HEK293 (cell line): ENCODE results near the gene FSCN2.
A peak's percentile ranks its signal among the peaks of the same experiment; 100 is the strongest.

Experiments used
- CTCF ChIA-PET: fragments of 350-600 bp; formaldehyde crosslinking; extraction: SDS; loops from one replicate; lab custom pipeline; 2021; ENCODE audit warnings: antibody characterized with exemption; lab: Yijun Ruan, JAX
- POLR2A ChIA-PET: fragments of 300-600 bp; formaldehyde crosslinking; extraction: SDS; loops from one replicate; lab custom pipeline; 2020; ENCODE audit warnings: antibody characterized with exemption, inconsistent platforms; lab: Yijun Ruan, JAX
- H3K27ac ChIP-seq: fragments of 200-500 bp; sonication (Bioruptor generic); 2 replicates; pipeline ENCODE4 v1.5.1; 2014; ENCODE audit warnings: low read depth, low read length, control low read depth, inconsistent platforms; ENCODE audit errors: extremely low read depth
- H3K36me3 ChIP-seq, 2 experiments: fragments of 200-500 bp in 1 of 2; sonication (Bioruptor generic) in 1 of 2; 1 replicate in 1 of 2; 2 replicates in 1 of 2; pipeline ENCODE4 v1.5.1; 2014 to 2017; ENCODE audit warnings: inconsistent platforms in 2 of 2, low read length in 2 of 2; ENCODE audit not compliant: control insufficient read depth in 2 of 2, insufficient read depth in 1 of 2
- H3K4me1 ChIP-seq: fragments of 200-500 bp; sonication (Bioruptor generic); 2 replicates; pipeline ENCODE4 v1.5.1; 2014; ENCODE audit warnings: mild to moderate bottlenecking, low read length, inconsistent platforms; ENCODE audit not compliant: control insufficient read depth, insufficient read depth
- H3K4me3 ChIP-seq: 2 replicates; pipeline ENCODE4 v1.5.1; 2011; ENCODE audit warnings: low read depth, mild to moderate bottlenecking, control low read depth, low read length, moderate library complexity
- H3K9me3 ChIP-seq: fragments of 200-500 bp; sonication (Bioruptor generic); 2 replicates; pipeline ENCODE4 v1.5.1; 2014; ENCODE audit warnings: low read depth, low read length, inconsistent platforms; ENCODE audit not compliant: control insufficient read depth, insufficient read depth
- ELK4 ChIP-seq: IDR thresholded peaks from 2 replicates; pipeline ENCODE4 v1.6.1; 2011; ENCODE audit warnings: mild to moderate bottlenecking, low read depth, low read length, borderline replicate concordance
- HIC1 ChIP-seq: fragments of 450-650 bp; formaldehyde crosslinking; IDR thresholded peaks from 2 replicates; pipeline ENCODE4 v1.5.1; 2016; ENCODE audit warnings: missing biosample characterization, missing genetic modification characterization
- KLF17 ChIP-seq: fragments of 450-650 bp; formaldehyde crosslinking; IDR thresholded peaks from 2 replicates; pipeline ENCODE4 v1.5.1; 2016; ENCODE audit warnings: missing biosample characterization, missing genetic modification characterization
- OVOL3 ChIP-seq: fragments of 450-650 bp; formaldehyde crosslinking; IDR thresholded peaks from 2 replicates; pipeline ENCODE4 v1.5.1; 2016; ENCODE audit warnings: missing biosample characterization, missing genetic modification characterization
- PRDM1 ChIP-seq: fragments of 450-650 bp; formaldehyde crosslinking; IDR thresholded peaks from 2 replicates; pipeline ENCODE4; 2016; ENCODE audit warnings: missing biosample characterization, missing genetic modification characterization
- PRDM10 ChIP-seq: fragments of 450-650 bp; formaldehyde crosslinking; IDR thresholded peaks from 2 replicates; pipeline ENCODE4 v1.5.1; 2016; ENCODE audit warnings: missing biosample characterization, missing genetic modification characterization
- REST ChIP-seq: fragments of 450-650 bp; formaldehyde crosslinking; IDR thresholded peaks from 2 replicates; pipeline ENCODE4 v1.5.1; 2016; ENCODE audit warnings: missing biosample characterization, missing genetic modification characterization
- YY1 ChIP-seq: fragments of 450-650 bp; formaldehyde crosslinking; IDR thresholded peaks from 2 replicates; pipeline ENCODE4 v1.5.1; 2018; ENCODE audit warnings: missing biosample characterization, missing genetic modification characterization
- ZBTB10 ChIP-seq: fragments of 450-650 bp; formaldehyde crosslinking; IDR thresholded peaks from 2 replicates; pipeline ENCODE4 v1.5.1; 2016; ENCODE audit warnings: missing biosample characterization, missing genetic modification characterization
- ZBTB17 ChIP-seq: fragments of 450-650 bp; formaldehyde crosslinking; IDR thresholded peaks from 2 replicates; pipeline ENCODE4 v1.5.1; 2016; ENCODE audit warnings: missing biosample characterization, missing genetic modification characterization
- ZNF174 ChIP-seq: fragments of 450-650 bp; formaldehyde crosslinking; IDR thresholded peaks from 2 replicates; pipeline ENCODE4 v1.5.0; 2017; ENCODE audit warnings: missing biosample characterization, mild to moderate bottlenecking, missing genetic modification characterization
- ZNF311 ChIP-seq: fragments of 450-650 bp; formaldehyde crosslinking; IDR thresholded peaks from 2 replicates; pipeline ENCODE4 v1.5.1; 2017; ENCODE audit warnings: missing biosample characterization, missing genetic modification characterization, borderline replicate concordance
- ZNF366 ChIP-seq: fragments of 450-650 bp; formaldehyde crosslinking; conservative IDR thresholded peaks from 2 replicates; pipeline ENCODE4 v1.5.1; 2016; ENCODE audit warnings: missing biosample characterization, missing genetic modification characterization
- ZNF473 ChIP-seq: fragments of 450-650 bp; formaldehyde crosslinking; IDR thresholded peaks from 2 replicates; pipeline ENCODE4 v1.5.1; 2017; ENCODE audit warnings: missing biosample characterization, missing genetic modification characterization
- ZNF544 ChIP-seq: fragments of 450-650 bp; formaldehyde crosslinking; IDR thresholded peaks from 2 replicates; pipeline ENCODE4 v1.5.0; 2017; ENCODE audit warnings: missing biosample characterization, missing genetic modification characterization
- ZNF670 ChIP-seq: fragments of 450-650 bp; formaldehyde crosslinking; IDR thresholded peaks from 2 replicates; pipeline ENCODE4 v1.5.1; 2016; ENCODE audit warnings: missing biosample characterization, missing genetic modification characterization, low read depth

The FSCN2 gene

GRCh38 chr17:81503619-81504018, 24.6 kb upstream of the FSCN2 start:
- H3K4me1 ChIP-seq: no peaks in the 10 kb centered on the region
- POLR2A ChIA-PET: interaction anchor here (0.6 kb wide), 1 partner anchor 284 kb away, joined by 5 read pairs; no protein-coding TSS in a partner anchor
- no peak overlapping the region for H3K27ac ChIP-seq
- H3K36me3 ChIP-seq: peaks cover 2 to 6% of the 10 kb centered on the region in 2 experiments; a peak in 2 of 3 replicates
- H3K4me3 ChIP-seq: no peak overlapping the region
- CTCF ChIA-PET: no interaction called here
- H3K9me3 ChIP-seq: no peaks in the 10 kb centered on the region
- peak; percentile 71 for TF ChIP-seq PRDM1 (tag by site-specific recombination)
- TF ChIP-seq ZBTB10 (tag by site-specific recombination): no peak
- TF ChIP-seq YY1: no peak
- peak; percentile 69 for TF ChIP-seq ZNF366 (tag by site-specific recombination)
- no peak for TF ChIP-seq PRDM10 (tag by site-specific recombination)
- no peak for TF ChIP-seq ZNF473 (tag by site-specific recombination)
- TF ChIP-seq, all 188 proteins: peak for 2

GRCh38 chr17:81508639-81509206, 19.5 kb upstream of the FSCN2 start:
- Histone ChIP-seq H3K36me3 (peaks cover 18 to 40% of the 10 kb centered on the region in 2 experiments), H3K27ac (peak overlapping the region; percentile 100), H3K4me3 (peak overlapping the region; percentile 2), H3K9me3 (no peaks in the 10 kb centered on the region), H3K4me1 (peaks cover 5% of the 10 kb centered on the region; the same call in 1 of the 2 replicates)
- ChIA-PET CTCF (interaction anchor here (0.8 to 2.3 kb wide), 4 partner anchors 10 to 254 kb away, joined by 3 to 11 read pairs (median 4); no protein-coding TSS in a partner anchor), POLR2A (interaction anchor here (0.7 to 9.9 kb wide), 22 partner anchors 8 to 401 kb away, joined by 3 to 85 read pairs (median 7); partner anchors contain the start of genes ARL16, BAHCC1, CEP131 and FAAP100)
- TF ChIP-seq ZBTB17 (no peak), ZNF670 (tag by site-specific recombination) (no peak), ELK4 (no peak), REST (tag by site-specific recombination) (no peak), ZNF311 (tag by site-specific recombination) (no peak), KLF17 (tag by site-specific recombination) (no peak), ZNF544 (tag by site-specific recombination) (no peak), ZNF174 (tag by site-specific recombination) (no peak), YY1 (no peak), HIC1 (tag by site-specific recombination) (peak; percentile 56; the same call in 1 of the 2 replicates), OVOL3 (tag by site-specific recombination) (no peak)
